Muscle of leg (tissue), 11 donors: Measurements from ENCODE around the gene DSC2. TPM values are rescaled to one million over a fixed set of nuclear protein-coding genes. Genes with fewer than 3 reads are reported as not detected.
A peak's percentile ranks its signal among the peaks of the same experiment; 100 is the strongest.

Experiments
- DNase-seq: peaks from one replicate; pipeline ENCODE4 v3.0.0; 2013
- H3K27ac ChIP-seq: one replicate; pipeline ENCODE4 v1.5.1; 2013; ENCODE audit warnings: mild to moderate bottlenecking, low read length, control low read depth
- H3K27me3 ChIP-seq: one replicate; pipeline ENCODE4 v1.6.1; 2013; ENCODE audit warnings: low read length; ENCODE audit not compliant: control insufficient read depth, insufficient read depth
- H3K36me3 ChIP-seq: one replicate; pipeline ENCODE4 v1.6.1; 2013; ENCODE audit warnings: low read length; ENCODE audit not compliant: control insufficient read depth, insufficient read depth
- H3K4me1 ChIP-seq: one replicate; pipeline ENCODE4 v1.6.1; 2013; ENCODE audit warnings: low read length; ENCODE audit not compliant: control insufficient read depth, insufficient read depth
- H3K4me3 ChIP-seq: one replicate; pipeline ENCODE4 v1.5.1; 2013; ENCODE audit warnings: low read length, control low read depth
- H3K9me3 ChIP-seq: replicated peaks from 2 replicates; pipeline ENCODE4 v1.6.1; 2013; ENCODE audit warnings: low read depth, low read length; ENCODE audit not compliant: control insufficient read depth
- WGBS: methylation state at CpG from one replicate; pipeline ENCODE4 v1.1.5; 2013; ENCODE audit warnings: missing lambda C conversion rate; ENCODE audit not compliant: insufficient coverage; 5-methylcytosine and 5-hydroxymethylcytosine counted together
- polyA plus RNA-seq, 8 donors: library from polyadenylated mRNA; unstranded; fragments of 120-200 nt; gene quantifications; one replicate each; pipeline versions ENCODE4 v1.2.1 to v1.2.3, GENCODE V29; 2013; ENCODE audit warnings: inconsistent platforms in 1 of 8, low replicate concordance in 1 of 8; ENCODE audit not compliant: insufficient read length in 8 of 8, insufficient read depth in 1 of 8
- total RNA-seq: library from RNA; stranded (reverse); fragments of 120-200 nt; gene quantifications from one replicate; pipeline ENCODE4 v1.2.4, GENCODE V29; 2013

Gene DSC2
- total and polyA plus RNA-seq, 9 donors, result 2.1 to 11.8 (median 3.9) TPM

DNA sequence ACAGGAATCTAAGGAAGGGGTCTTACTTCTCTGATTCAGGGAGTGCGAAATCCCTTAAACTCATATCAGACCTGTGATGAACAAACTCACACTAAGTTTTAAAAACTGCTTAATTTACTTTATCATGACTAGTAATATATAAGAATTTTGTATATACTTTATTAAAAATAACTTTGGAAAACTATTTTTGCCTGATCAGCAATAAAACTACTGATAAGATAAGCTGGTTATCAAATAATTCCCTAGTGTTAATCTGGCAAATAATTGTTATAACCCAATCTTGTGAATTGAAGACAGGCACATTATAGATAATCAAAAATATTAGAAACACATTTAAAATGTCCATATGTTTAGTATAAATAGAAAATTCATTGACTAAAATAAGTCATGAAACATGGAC is 36.0 kb downstream of the DSC2 start:
- WGBS, result no CpG with 5 or more reads among the region's 1 CpG
- Histone ChIP-seq H3K4me3 (no peak overlapping the region), H3K36me3 (no peaks in the 10 kb centered on the region), H3K9me3 (no peaks in the 10 kb centered on the region), H3K27ac (no peak overlapping the region), H3K4me1 (no peaks in the 10 kb centered on the region), H3K27me3 (no peaks in the 10 kb centered on the region)
- DNase-seq, result no peak

DNA sequence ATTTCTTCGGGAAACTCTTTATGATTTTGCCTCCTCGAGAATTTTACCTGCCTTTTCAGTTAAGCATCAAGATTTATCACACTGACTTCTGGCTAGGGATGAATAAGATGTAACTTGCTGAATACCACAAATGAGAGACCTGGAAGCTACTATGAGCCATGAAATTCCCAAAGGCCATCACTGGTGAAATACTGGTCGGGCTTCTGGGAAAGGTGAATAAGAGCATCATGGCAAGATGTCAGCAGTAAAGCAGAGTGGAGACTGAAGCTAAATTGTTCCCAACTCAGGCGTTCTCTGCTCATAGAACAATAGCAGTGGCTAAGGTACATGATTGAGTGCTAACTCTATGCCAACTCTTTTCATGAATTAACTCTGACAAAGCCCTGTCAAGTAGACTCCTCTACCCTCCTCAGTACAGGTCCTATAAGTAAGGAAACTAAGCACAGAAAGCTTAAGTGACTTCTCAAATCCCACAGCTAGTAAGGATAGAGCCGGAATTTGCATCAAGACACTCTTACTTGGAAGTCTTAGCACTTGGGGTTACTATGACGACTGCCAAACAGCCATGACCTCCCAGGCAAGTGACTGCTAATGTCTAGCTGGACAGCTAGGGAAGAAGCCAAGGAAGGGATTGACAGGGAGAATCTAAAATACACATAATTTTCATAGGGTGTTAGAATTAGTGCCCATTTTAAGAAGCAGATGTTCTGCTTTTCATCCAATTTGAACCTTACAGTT is 37.0 kb downstream of the DSC2 start:
- DNase-seq, result no peak
- no peaks in the 10 kb centered on the region for H3K27me3 ChIP-seq
- no peak overlapping the region for H3K27ac ChIP-seq
- WGBS, result 29% methylated on average over 1 of the region's 6 CpGs
- H3K4me1 ChIP-seq, result no peaks in the 10 kb centered on the region
- H3K36me3 ChIP-seq, result no peaks in the 10 kb centered on the region
- H3K4me3 ChIP-seq, result no peak overlapping the region
- no peaks in the 10 kb centered on the region for H3K9me3 ChIP-seq

DNA sequence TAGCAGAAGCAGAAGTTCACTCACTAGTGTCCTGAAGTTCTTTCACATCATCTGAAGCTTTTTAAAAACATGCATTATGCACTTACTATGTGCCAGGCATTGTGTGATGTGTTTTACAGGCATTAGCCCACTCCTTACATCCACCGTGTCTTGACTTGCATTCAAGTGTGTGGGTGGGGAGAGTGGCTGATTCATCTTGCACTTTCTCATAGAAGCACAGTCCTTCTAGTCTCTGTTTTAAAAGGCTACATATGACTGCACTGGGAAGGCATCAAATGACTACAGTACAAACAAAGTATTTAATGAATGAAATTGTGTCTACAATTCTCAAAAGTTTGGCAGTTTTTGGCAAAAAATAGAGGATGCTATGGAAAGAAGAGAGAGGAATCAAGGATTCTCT is 38.1 kb downstream of the DSC2 start:
- no peaks in the 10 kb centered on the region for H3K9me3 ChIP-seq
- no CpG with 5 or more reads among the region's 1 CpG for WGBS

DNA sequence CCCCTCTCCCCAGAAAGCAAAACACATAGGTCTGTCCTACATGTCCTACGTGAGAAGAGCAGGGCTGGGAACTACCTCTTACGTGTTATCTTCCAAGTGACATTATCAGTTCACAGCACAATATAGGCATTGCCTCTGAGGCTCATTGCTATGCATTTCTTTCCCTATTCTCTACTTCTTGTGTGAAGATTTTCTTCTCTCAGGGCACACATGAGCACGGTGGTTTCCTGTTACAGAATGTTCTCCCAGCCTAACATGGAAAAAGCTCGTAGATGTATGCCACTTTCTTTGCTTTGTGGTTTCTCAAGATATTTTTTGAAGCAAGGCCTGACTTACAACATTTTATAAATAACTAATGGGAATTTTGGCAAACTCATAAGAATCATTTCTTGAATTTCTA is 40.3 kb downstream of the DSC2 start:
- no peaks in the 10 kb centered on the region for H3K36me3 ChIP-seq
- no peaks in the 10 kb centered on the region for H3K27me3 ChIP-seq
- H3K4me1 ChIP-seq, result no peaks in the 10 kb centered on the region
- H3K27ac ChIP-seq, result no peak overlapping the region
- no peak for DNase-seq
- no peaks in the 10 kb centered on the region for H3K9me3 ChIP-seq
- no peak overlapping the region for H3K4me3 ChIP-seq
- WGBS, result 54% methylated on average over 2 of the region's 4 CpGs

More for the DNA sequence above, 38.1 kb downstream of the DSC2 start:
- Histone ChIP-seq H3K27me3 (no peaks in the 10 kb centered on the region), H3K27ac (no peak overlapping the region), H3K36me3 (no peaks in the 10 kb centered on the region), H3K4me3 (no peak overlapping the region), H3K4me1 (no peaks in the 10 kb centered on the region)
- DNase-seq, result no peak

DNA sequence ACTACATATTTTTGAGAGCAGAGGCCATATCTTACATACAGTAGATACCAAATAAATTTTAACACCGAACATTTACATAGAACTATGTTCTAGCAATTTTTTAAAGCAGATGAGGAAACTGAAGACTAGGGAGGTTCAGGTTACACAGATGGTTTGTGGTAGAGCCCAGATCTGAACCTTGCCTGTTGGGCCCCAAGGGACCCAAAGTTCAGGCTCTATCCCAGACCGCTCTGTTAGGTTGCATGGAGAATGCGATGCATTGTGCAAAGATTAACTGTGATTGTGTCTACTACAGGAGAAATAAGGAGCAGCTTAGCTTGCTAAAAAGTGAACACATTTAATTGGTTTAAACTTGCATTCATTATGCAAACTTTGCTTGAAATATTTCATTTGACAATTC is 43.3 kb downstream of the DSC2 start:
- Histone ChIP-seq H3K27me3 (no peaks in the 10 kb centered on the region), H3K36me3 (no peaks in the 10 kb centered on the region), H3K4me3 (no peak overlapping the region), H3K27ac (no peak overlapping the region), H3K4me1 (no peaks in the 10 kb centered on the region), H3K9me3 (no peaks in the 10 kb centered on the region)
- no peak for DNase-seq
- 43% methylated on average over 1 of the region's 3 CpGs for WGBS

DNA sequence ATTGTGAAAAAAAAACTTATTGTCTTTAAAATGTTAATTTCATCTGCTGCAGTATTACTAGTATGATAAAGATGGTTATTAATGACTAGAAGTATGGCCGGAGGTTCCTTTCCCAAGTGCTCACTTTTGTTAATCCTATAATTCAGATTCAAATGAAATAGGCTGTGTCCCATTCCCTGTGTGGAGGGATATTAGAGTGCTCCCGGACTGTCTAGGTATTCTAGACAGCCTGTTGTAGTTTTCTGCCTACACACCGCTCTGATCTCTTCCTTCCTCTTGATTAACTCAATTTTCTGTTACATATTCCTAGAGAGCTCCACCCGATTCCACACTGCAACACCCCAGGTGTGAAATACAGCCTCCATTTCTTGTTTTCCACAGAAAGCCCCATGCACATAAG is 44.3 kb downstream of the DSC2 start:
- Histone ChIP-seq H3K9me3 (no peaks in the 10 kb centered on the region), H3K27ac (no peak overlapping the region), H3K36me3 (no peaks in the 10 kb centered on the region), H3K4me1 (no peaks in the 10 kb centered on the region), H3K27me3 (no peaks in the 10 kb centered on the region), H3K4me3 (no peak overlapping the region)
- WGBS, result 83% methylated on average over 1 of the region's 4 CpGs
- no peak for DNase-seq

DNA sequence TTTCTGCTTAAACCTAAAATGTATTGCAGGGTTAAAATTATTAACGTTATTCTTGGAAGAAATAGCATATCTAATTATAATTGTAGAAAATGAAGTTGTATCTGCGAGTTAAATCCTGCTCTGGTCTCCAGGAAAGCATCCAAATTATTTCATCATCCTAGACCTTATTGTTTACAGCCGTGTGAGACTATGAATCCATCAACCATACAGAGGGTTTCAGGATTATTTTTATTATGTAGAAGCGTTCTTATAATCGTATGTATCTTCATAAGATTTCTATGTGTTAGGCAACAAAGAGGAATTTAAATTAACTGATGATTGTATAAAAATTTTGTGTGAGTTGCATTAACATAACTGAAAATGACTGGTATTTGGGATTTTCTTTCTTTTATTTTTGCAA is 45.2 kb downstream of the DSC2 start:
- Histone ChIP-seq H3K27ac (no peak overlapping the region), H3K36me3 (no peaks in the 10 kb centered on the region), H3K9me3 (no peaks in the 10 kb centered on the region), H3K27me3 (no peaks in the 10 kb centered on the region), H3K4me1 (no peaks in the 10 kb centered on the region), H3K4me3 (no peak overlapping the region)
- DNase-seq, result peak; percentile 46
- WGBS, result no CpG with 5 or more reads among the region's 5 CpGs

DNA sequence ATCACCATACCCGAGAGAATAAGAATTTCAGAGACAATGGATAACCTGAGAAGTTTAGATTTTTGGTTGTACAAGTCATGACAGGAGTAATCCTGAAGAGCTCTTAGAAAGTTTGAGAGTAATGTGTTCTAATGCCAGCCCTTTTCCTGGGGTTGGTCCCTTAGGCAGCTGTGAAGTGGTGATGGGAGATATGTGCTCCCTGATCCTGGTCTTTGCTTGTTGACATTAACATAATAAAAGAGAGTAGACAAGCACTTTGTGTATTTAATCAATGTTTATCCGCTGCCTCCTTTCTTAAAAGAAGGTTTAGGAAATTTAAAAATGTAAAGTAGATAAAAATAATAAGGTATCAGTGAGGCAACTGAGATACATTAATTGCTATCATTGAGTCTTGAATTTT is 45.9 kb downstream of the DSC2 start:
- Histone ChIP-seq H3K4me3 (no peak overlapping the region), H3K4me1 (no peaks in the 10 kb centered on the region), H3K36me3 (no peaks in the 10 kb centered on the region), H3K9me3 (no peaks in the 10 kb centered on the region), H3K27me3 (no peaks in the 10 kb centered on the region), H3K27ac (no peak overlapping the region)
- WGBS, result no CpG with 5 or more reads among the region's 2 CpGs
- DNase-seq, result no peak

DNA sequence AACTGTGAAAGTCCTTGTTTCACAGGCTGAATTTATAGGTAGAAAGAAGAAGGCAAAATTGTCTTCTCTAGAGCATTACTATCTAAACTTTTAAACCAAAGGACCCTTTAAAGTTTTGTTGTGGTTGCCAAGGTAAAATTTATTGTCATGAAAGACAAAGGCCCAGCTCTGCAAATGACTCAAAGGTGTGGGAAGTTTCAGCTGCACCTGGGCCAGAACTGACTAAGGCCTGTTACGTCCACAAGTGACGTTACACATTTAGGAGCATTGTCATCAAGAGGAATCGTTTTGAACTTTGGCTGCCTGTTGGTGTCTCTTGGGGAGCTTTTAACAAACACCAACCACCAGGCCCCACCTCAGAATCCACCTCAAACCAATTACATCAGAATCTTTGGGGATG is 51.6 kb downstream of the DSC2 start:
- no peak overlapping the region for H3K4me3 ChIP-seq
- no peaks in the 10 kb centered on the region for H3K36me3 ChIP-seq
- no peak overlapping the region for H3K27ac ChIP-seq
- no peaks in the 10 kb centered on the region for H3K4me1 ChIP-seq
- peaks cover 5% of the 10 kb centered on the region for H3K27me3 ChIP-seq
- WGBS, result 80% methylated on average over 1 of the region's 3 CpGs
- DNase-seq, result no peak
- no peaks in the 10 kb centered on the region for H3K9me3 ChIP-seq

DNA sequence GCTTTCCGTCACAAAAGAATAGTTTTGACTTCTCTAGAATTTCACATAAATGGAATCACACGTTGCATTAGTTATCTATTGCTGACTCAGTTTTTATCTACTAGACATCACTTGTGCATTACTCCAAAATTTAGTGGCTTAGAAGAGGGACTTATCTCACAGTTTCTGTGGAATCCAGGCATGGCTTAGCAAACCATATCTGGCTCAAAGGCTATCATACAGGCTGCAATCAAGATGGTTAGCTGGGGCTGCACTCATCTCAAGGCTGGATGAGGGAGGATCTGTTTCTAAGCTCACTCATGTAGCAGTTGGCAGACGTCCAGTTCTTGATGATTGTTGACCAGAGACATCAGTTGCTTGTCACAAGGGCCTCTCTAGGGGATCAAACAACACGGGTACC is 53.0 kb downstream of the DSC2 start:
- Histone ChIP-seq H3K4me1 (no peaks in the 10 kb centered on the region), H3K4me3 (no peak overlapping the region), H3K27ac (no peak overlapping the region), H3K9me3 (no peaks in the 10 kb centered on the region), H3K36me3 (no peaks in the 10 kb centered on the region), H3K27me3 (peaks cover 6% of the 10 kb centered on the region)
- 70% methylated on average over 2 of the region's 4 CpGs for WGBS
- DNase-seq, result no peak

DNA sequence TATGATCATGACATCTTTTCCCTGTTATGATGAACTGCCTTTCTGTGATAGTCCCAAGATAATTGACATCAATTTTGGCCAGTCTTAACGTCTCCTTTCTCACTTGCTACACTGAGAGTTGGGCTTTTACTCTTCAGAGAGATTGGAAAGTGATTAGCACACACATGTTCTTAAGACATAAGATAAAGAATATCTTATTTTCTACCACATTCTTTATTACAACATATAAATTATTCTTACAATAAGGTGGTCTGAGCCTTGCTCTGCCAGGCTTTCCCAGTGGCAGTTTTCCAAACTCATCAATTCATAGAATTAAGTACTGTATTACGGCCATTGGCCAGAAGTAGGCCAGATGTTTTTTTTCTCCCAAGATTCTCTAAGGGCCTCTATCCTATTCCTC is 54.0 kb downstream of the DSC2 start:
- H3K4me3 ChIP-seq, result no peak overlapping the region
- no peaks in the 10 kb centered on the region for H3K9me3 ChIP-seq
- WGBS, result no CpG with 5 or more reads among the region's 2 CpGs
- H3K4me1 ChIP-seq, result no peaks in the 10 kb centered on the region
- H3K27ac ChIP-seq, result no peak overlapping the region
- DNase-seq, result peak; percentile 40
- no peaks in the 10 kb centered on the region for H3K36me3 ChIP-seq
- H3K27me3 ChIP-seq, result peaks cover 15% of the 10 kb centered on the region
